GM12864 (cell line): ENCODE results near the gene TMA16.

ENCODE experiments used
- DNase-seq: peaks from one replicate; pipeline ENCODE4 v3.0.0-alpha.2; 2011; ENCODE audit warnings: low read depth
- H3K4me3 ChIP-seq: 2 replicates; pipeline ENCODE4 v1.5.1; 2011; ENCODE audit warnings: mild to moderate bottlenecking, low read depth, low read length, control low read depth
- CTCF ChIP-seq: IDR thresholded peaks from 2 replicates; pipeline ENCODE4 v1.5.1; 2011; ENCODE audit warnings: low read depth, mild to moderate bottlenecking, moderate library complexity, low read length, control low read depth, inconsistent platforms; ENCODE audit errors: missing control alignments

TMA16 gene

GRCh38 chr4:163486321-163486720 is 8.2 kb upstream of the TMA16 start:
- no peak for DNase-seq
- H3K4me3 ChIP-seq = no peak overlapping the region
- no peak for TF ChIP-seq CTCF

GRCh38 chr4:163489929-163490328 is 4.6 kb upstream of the TMA16 start:
- H3K4me3 ChIP-seq = no peak overlapping the region
- DNase-seq = no peak
- no peak for TF ChIP-seq CTCF

GRCh38 chr4:163492951-163493504 is 1.5 kb upstream of the TMA16 start:
- DNase-seq = no peak
- H3K4me3 ChIP-seq = peak overlapping the region; percentile 89; the same call in 1 of the 2 replicates
- no peak for TF ChIP-seq CTCF

- TF ChIP-seq CTCF = no peak
- DNase-seq = peak; percentile 65
Observed at GRCh38 chr4:163493643-163494359, 689 bp upstream of the TMA16 start.

GRCh38 chr4:163495900-163496299 is 1.4 kb downstream of the TMA16 start:
- H3K4me3 ChIP-seq = peak overlapping the region; percentile 89
- DNase-seq = peak; percentile 31
- TF ChIP-seq CTCF = no peak

More at GRCh38 chr4:163493643-163494359, 689 bp upstream of the TMA16 start:
- H3K4me3 ChIP-seq = peak overlapping the region; percentile 89

- DNase-seq = no peak
- H3K4me3 ChIP-seq = no peak overlapping the region
- TF ChIP-seq CTCF = no peak
Observed at GRCh38 chr4:163500586-163500985, 6.1 kb downstream of the TMA16 start.

GRCh38 chr4:163505374-163505773 is 10.9 kb downstream of the TMA16 start:
- H3K4me3 ChIP-seq = no peak overlapping the region
- no peak for DNase-seq
- TF ChIP-seq CTCF = no peak
